Neural cell (in vitro differentiated cells): Measurements from ENCODE around the gene PIGB. TPM values are rescaled to one million over a fixed set of nuclear protein-coding genes. Genes with fewer than 3 reads are reported as not detected.

Experiments used
- H2AFZ ChIP-seq: fragments of 200-600, 300-800 bp; sonication (generic), shearing (Covaris generic); 2 replicates; pipeline ENCODE4 v1.6.0; 2014; ENCODE audit warnings: low read depth, mild to moderate bottlenecking, antibody characterized with exemption, low read length, moderate library complexity
- H3F3A ChIP-seq: fragments of 200-600 bp; shearing (Covaris generic); 2 replicates; pipeline ENCODE4 v1.6.1; 2016; ENCODE audit warnings: mild to moderate bottlenecking, moderate library complexity, mixed read lengths, antibody characterized with exemption, low read length; ENCODE audit not compliant: insufficient read depth, poor library complexity, severe bottlenecking
- H3K27ac ChIP-seq: fragments of 200-600, 300-800 bp; sonication (generic), shearing (Covaris generic); 2 replicates; pipeline ENCODE4 v1.5.1; 2014; ENCODE audit warnings: mild to moderate bottlenecking, low read length, moderate library complexity
- H3K27me3 ChIP-seq: fragments of 300-800, 200-600 bp; sonication (generic), shearing (Covaris generic); 2 replicates; pipeline ENCODE4 v1.6.0; 2014; ENCODE audit warnings: mild to moderate bottlenecking, low read depth, low read length, moderate library complexity; ENCODE audit not compliant: insufficient read depth
- H3K36me3 ChIP-seq: fragments of 300-800, 200-600 bp; sonication (generic), shearing (Covaris generic); 2 replicates; pipeline ENCODE4 v1.5.1; 2014; ENCODE audit warnings: mild to moderate bottlenecking, antibody characterized with exemption, low read length, moderate library complexity; ENCODE audit not compliant: insufficient read depth
- H3K4me2 ChIP-seq: fragments of 300-800, 200-600 bp; sonication (generic), shearing (Covaris generic); 2 replicates; pipeline ENCODE4 v1.6.0; 2014; ENCODE audit warnings: mild to moderate bottlenecking, low read length
- H3K4me3 ChIP-seq: fragments of 300-800, 200-600 bp; sonication (generic), shearing (Covaris generic); 2 replicates; pipeline ENCODE4 v1.5.1; 2014; ENCODE audit warnings: mild to moderate bottlenecking, low read length, moderate library complexity
- H3K79me2 ChIP-seq: fragments of 200-600 bp; shearing (Covaris generic); replicated peaks from 2 replicates; pipeline ENCODE4 v1.6.0; 2014; ENCODE audit warnings: mild to moderate bottlenecking, low read length, moderate library complexity; ENCODE audit not compliant: insufficient read depth
- H3K9ac ChIP-seq: fragments of 300-800, 200-600 bp; sonication (generic), shearing (Covaris generic); 2 replicates; pipeline ENCODE4 v1.6.1; 2016; ENCODE audit warnings: mild to moderate bottlenecking, low read length, mixed read lengths
- H3K9me2 ChIP-seq: fragments of 200-600 bp; shearing (Covaris generic); 2 replicates; pipeline ENCODE4 v1.6.1; 2016; ENCODE audit warnings: mild to moderate bottlenecking, low read length, mixed read lengths; ENCODE audit not compliant: insufficient read depth
- H3K9me3 ChIP-seq: fragments of 200-600, 300-800 bp; sonication (generic), shearing (Covaris generic); 2 replicates; pipeline ENCODE4 v1.6.1; 2016; ENCODE audit warnings: mild to moderate bottlenecking, mixed run types, low read length, moderate library complexity, mixed read lengths
- H4K20me1 ChIP-seq: fragments of 200-600 bp; shearing (Covaris generic); 2 replicates; pipeline ENCODE4 v1.6.1; 2016; ENCODE audit warnings: mild to moderate bottlenecking, mixed run types; ENCODE audit not compliant: insufficient read depth
- CTCF ChIP-seq: fragments of 450-650 bp; IDR thresholded peaks from 2 replicates; pipeline ENCODE4 v1.5.1; 2014; ENCODE audit warnings: antibody characterized with exemption, mild to moderate bottlenecking, moderate library complexity; ENCODE audit not compliant: poor library complexity, severe bottlenecking
- EZH2 ChIP-seq: fragments of 200-600, 300-800 bp; shearing (Covaris generic), sonication (generic); IDR thresholded peaks from 2 replicates; pipeline ENCODE4 v1.6.1; 2014; ENCODE audit warnings: antibody characterized with exemption, low read length, borderline replicate concordance, mild to moderate bottlenecking; ENCODE audit not compliant: insufficient read depth, poor library complexity, severe bottlenecking
- POLR2AphosphoS5 ChIP-seq: IDR thresholded peaks from 2 replicates; pipeline ENCODE4 v1.6.1; 2012
- RAD21 ChIP-seq: fragments of 450-650 bp; conservative IDR thresholded peaks from 2 replicates; pipeline ENCODE4 v1.6.1; 2014; ENCODE audit warnings: antibody characterized with exemption, mild to moderate bottlenecking, moderate library complexity
- REST ChIP-seq: IDR thresholded peaks from 2 replicates; pipeline ENCODE4 v1.6.1; 2012; ENCODE audit warnings: borderline replicate concordance
- SMC3 ChIP-seq: fragments of 450-650 bp; conservative IDR thresholded peaks from 2 replicates; pipeline ENCODE4 v1.6.1; 2014; ENCODE audit warnings: antibody characterized with exemption, mild to moderate bottlenecking, moderate library complexity; ENCODE audit not compliant: poor library complexity
- TAF1 ChIP-seq: IDR thresholded peaks from 2 replicates; pipeline ENCODE4 v1.6.1; 2012; ENCODE audit warnings: low read depth
- polyA plus RNA-seq: library from polyadenylated mRNA; depleted of rRNA; stranded (reverse); fragments of >200 nt; gene quantifications from 2 replicates; pipeline ENCODE4 v1.2.3, GENCODE V29; 2014

The PIGB gene
- polyA plus RNA-seq, 1 donor from 2014 or later, result 8.1 TPM

- H3K4me3 ChIP-seq, result no peak overlapping the region
- H3K9me2 ChIP-seq, result no peaks in the 10 kb centered on the region
- H3K9ac ChIP-seq, result no peak overlapping the region
- H2AFZ ChIP-seq, result no peak overlapping the region
- H3K4me2 ChIP-seq, result no peak overlapping the region
- H3K79me2 ChIP-seq, result no peaks in the 10 kb centered on the region
- no peak overlapping the region for H3K27ac ChIP-seq
- H3F3A ChIP-seq, result no peaks in the 10 kb centered on the region
- H4K20me1 ChIP-seq, result no peaks in the 10 kb centered on the region
- H3K27me3 ChIP-seq, result no peaks in the 10 kb centered on the region
- TF ChIP-seq SMC3 (no peak), POLR2AphosphoS5 (no peak), REST (no peak), TAF1 (no peak)
- H3K36me3 ChIP-seq, result no peaks in the 10 kb centered on the region
- no peaks in the 10 kb centered on the region for H3K9me3 ChIP-seq
Observed at GRCh38 chr15:55276324-55276723, 42.7 kb upstream of the PIGB start.

GRCh38 chr15:55277116-55277564 is 41.9 kb upstream of the PIGB start:
- H3K36me3 ChIP-seq, result no peaks in the 10 kb centered on the region
- no peak overlapping the region for H3K4me2 ChIP-seq
- no peaks in the 10 kb centered on the region for H3K79me2 ChIP-seq
- H3K9me2 ChIP-seq, result no peaks in the 10 kb centered on the region
- no peak overlapping the region for H3K9ac ChIP-seq
- no peak overlapping the region for H3K4me3 ChIP-seq
- no peaks in the 10 kb centered on the region for H3K27me3 ChIP-seq
- no peaks in the 10 kb centered on the region for H3K9me3 ChIP-seq
- no peak overlapping the region for H3K27ac ChIP-seq
- no peaks in the 10 kb centered on the region for H3F3A ChIP-seq
- TF ChIP-seq SMC3, result no peak
- no peak for TF ChIP-seq REST
- TF ChIP-seq CTCF, result no peak
- no peaks in the 10 kb centered on the region for H4K20me1 ChIP-seq
- no peak overlapping the region for H2AFZ ChIP-seq

- Histone ChIP-seq H3K79me2 (no peaks in the 10 kb centered on the region), H3K27me3 (no peaks in the 10 kb centered on the region), H2AFZ (no peak overlapping the region), H3F3A (no peaks in the 10 kb centered on the region), H3K9me3 (no peaks in the 10 kb centered on the region), H3K9ac (no peak overlapping the region), H3K36me3 (no peaks in the 10 kb centered on the region), H3K27ac (no peak overlapping the region), H3K9me2 (no peaks in the 10 kb centered on the region), H3K4me3 (no peak overlapping the region), H3K4me2 (no peak overlapping the region), H4K20me1 (no peaks in the 10 kb centered on the region)
- TF ChIP-seq CTCF (no peak), EZH2 (no peak), REST (no peak), RAD21 (no peak)
Observed at GRCh38 chr15:55277715-55278114, 41.3 kb upstream of the PIGB start.
